Globus pallidus (tissue), 1 donor: Measurements from ENCODE around the gene TAS1R3.
A peak's percentile ranks its signal among the peaks of the same experiment; 100 is the strongest.

Experiments used
- DNase-seq: peaks from one replicate; pipeline ENCODE4 v3.0.0-alpha.2; 2015; ENCODE audit warnings: low spot score

The TAS1R3 gene

DNA sequence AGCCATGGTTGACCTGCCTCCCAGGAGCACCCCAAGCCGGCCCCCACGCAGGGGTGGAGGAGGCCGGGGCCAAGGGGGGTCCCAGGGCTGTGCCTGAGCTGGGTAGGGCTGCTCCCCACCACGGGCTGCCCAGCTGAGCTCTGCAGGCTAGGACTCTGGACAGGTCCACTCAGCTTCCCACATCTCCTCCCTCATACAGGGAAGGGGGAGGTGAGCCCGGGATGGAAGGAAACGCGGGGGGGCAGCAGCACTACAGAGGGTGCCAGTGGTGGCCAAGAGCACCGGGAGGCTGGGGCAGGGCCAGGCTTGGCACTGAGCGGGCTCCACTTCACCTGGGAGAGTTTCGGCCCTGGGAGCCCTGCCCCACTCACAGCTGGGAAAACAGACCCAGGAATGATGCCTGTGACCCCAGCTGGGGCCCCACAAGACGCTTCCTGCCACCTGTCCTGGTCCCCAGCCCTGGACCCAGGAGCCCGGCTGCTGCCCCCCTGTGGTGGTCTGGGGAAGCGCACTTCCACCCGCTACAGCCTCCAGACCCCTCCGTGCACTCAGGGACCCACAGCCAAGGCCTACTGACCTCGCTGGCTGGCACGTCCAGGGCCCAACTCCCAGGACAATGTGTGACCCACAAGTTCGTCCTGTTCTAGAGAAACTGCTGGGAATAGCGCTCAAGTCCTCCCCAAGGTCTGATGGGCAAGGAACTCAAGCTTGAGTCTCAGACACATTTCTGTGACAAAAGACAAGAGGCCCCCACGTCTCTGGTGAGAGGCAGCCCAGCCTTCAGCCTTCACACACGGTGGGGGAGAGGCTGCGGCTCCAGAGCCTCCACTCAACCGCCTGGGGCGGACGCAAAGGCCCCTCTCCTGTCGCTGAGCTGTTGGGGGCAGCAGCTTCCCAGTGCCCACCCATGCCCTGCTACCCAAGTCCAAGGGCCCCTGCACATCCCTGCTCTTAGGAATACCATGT, 40.9 kb downstream of the TAS1R3 start:
- DNase-seq = no peak

DNA sequence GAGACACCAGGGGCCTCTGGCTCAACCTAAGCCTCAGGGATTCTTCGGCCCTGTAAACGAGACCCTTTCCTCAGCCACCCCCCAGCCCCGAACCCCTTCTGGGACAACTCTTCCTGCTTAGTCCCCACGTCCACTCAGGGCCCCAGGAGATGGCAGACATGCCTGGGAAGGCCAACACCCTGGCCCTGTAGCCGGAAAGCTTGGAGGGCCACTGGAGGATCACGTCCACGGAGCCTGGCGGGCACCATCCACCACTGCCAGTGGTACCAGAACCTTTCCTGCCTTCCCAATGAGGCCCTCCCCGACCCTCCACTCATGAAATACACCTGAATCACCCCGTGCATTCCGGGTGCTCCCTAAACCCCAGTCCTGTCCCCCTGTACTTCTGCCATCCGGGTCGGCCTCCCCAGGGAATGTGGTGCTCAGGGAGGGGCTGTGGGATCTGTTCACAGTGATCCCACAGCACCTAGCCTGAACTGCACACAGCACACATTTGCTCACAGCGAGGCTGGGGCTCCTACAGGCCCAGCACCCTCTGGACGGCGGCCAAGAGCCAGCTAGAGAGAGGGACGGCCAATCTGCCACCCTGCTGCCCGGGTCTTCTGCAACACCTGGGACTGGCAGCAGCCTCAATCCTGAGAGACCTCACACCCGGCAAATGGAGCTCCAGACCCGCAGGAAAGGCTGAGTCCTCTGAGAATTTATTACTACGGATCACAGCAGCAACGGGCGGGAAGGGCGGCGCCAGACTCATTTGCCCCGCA, 42.2 kb downstream of the TAS1R3 start:
- no peak for DNase-seq

DNA sequence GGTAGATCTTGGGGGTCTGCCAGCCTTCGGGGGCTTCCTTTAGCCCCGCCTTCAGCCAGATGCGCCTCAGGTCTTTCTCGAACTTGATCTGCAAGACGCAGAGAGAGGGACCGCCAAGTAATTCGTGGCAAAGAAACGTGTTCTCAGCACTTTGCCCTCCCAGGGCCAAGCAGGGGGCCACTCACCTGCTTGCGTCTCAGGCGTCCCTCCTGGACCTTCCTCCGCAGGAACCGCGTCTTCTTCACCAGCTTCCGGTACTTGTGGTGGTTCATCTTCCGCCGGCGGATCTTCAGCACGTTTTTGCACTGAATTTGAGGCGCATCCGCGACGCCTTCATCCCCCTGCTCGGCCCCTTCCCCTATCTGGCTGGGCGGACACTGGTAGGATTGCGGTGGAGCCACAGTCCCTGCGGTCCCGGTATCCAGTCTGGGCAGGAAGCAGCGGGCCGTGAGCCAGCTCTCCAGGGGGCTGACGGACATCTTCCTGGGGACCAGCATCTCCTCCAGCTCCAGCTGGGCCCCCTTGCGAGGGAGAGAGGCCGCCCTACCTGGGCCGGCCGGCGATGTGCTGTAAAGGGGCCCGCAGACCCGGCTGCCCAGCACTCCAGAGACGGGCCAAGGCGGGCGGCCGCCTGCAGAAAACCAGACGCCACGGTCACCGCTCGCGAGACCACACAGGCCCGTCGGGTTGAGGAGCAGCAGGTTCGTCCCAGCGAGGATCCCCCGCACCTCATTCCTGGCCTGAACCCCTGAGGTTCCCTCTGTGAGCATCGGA, 42.9 kb downstream of the TAS1R3 start:
- DNase-seq = no peak

DNA sequence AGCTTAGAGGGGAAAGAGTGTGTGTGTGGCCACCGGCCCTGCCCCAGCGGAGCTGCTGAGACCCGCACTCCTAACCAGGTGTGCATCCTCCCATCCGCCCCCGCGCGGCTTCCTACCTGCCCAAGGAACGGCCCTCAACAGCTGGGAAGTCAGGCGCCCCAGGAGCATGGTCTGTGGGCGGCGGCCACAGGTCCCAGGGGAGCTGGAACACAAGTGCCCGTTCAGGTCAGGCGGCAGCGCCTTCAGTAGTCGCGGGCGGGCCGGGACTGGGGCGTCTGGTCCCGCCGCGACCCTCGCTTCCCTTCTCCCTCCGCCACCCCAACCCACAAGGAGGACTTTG, 43.5 kb downstream of the TAS1R3 start:
- DNase-seq = no peak

DNA sequence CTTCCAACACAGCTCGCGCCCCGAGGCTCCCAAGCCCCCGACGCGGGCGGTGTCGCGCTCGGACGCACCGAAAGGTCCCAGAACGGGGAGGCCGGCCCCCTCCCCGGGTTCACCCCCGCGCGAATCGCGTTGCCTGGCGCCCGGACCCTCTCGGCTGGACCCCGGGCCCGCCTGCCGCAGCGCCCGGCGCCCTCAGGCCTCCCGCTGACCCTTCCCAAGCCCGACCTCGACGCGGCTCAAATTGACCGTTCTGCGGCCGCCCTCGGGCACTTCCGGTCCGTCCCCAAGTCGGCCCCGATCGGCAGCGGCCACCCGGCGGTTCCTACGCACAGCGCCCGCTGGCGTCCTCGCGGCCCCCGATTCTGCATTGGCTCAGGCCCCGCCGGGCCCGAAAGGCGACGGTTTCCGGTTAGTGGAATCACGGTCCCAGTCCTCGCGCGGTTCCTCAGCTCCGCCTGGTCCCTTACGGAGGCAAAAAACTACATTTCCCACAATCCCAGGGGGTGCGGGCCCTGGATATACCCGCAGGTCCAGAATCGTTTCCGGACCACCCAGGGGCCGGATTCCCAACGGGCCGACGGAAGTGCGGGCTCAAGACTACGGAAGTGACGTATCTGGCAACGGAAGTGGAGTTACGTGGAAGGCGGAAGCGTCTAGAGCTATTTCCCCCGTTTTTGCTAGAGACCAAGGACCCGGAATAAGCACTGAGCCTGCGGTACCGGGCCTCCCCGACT, 44.0 kb downstream of the TAS1R3 start, which contains the start of gene AURKAIP1:
AURKAIP1 (minus strand) TSS at position 279 of the 734 bp plus-strand sequence. CDS start 451 bp downstream, outside the sequence.
- peak; percentile 100 for DNase-seq

DNA sequence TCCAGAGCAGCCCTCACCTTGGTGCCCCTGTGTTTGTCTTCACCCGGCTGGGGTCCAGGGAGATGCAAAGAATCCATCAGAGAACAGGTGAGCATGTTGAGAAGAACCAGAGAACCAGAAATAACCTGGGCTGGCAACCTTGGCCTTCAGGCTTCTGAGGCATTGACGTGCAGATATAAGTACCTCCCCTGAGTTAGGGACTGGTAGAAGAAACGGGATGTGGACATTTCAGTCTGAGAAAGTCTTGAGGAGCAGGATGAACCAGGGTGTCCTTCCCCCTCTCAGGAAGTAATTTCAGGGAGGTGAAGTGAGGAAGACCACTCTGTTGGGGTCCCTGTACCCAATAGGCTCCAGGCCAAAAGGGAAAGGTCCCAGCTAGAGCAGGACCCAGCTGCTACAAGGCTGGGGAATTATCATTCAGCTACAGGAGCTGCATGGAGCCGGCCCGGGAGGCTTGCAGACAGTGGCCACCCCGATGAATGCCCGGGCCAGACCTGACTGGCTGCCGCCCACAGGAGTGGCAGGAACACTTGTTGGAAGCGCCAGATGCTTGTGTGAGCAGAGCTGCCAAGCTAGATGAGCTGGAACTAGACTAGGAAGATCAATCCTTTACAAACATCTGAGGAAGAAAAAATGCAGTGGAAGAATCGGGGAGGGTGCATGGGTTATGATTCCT, 45.6 kb downstream of the TAS1R3 start:
- no peak for DNase-seq

DNA sequence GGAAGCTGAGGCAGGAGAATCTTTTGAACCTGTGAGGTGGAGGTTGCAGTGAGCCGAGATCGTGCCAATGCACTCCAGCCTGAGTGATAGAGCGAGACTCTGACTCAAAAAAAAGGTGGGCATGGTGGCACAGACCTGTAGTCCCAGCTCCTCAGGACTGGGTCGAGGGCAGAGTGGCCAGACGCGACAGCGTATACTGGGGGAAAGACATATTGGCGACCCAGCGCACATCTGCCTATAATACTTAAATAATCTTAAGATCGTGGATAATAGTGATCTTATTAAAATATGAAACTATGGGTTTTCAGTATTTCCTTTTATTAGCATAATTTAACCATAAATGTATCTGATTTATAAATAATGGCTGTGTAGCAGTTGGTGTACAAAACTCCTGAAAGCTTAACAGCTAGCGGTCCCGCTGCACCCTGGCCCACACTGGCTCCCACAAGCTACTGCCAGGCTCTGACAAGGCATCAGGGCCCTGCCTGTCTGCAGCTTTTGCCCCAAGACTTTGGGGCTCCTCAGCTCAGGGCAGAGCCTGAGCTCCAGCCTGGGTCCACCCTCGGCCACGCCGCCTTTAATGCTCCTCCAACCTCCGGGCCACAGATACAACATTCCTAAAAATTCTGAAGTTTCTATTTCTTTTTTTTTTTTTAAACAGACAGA, 46.6 kb downstream of the TAS1R3 start:
- DNase-seq = no peak

DNA sequence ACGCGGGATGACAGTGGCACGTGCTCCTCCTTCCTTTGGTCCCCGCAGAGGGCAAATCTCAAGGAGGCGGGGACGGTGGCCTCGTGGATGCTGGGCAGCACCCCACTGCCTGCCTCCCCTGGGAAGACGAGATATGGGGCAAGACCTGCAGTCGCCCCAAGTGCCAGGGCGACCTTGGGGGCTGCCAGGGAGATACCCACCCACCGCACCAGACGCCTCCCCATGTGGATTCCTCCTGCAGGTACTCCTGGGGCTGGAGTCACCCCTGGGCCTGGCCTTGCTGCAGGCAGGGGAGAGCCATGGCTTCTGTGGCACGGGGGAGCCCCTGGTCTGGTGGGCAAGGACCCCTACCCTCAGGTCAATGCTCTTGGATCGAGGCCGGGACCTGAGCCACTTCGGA, 49.8 kb downstream of the TAS1R3 start:
- DNase-seq = no peak

DNA sequence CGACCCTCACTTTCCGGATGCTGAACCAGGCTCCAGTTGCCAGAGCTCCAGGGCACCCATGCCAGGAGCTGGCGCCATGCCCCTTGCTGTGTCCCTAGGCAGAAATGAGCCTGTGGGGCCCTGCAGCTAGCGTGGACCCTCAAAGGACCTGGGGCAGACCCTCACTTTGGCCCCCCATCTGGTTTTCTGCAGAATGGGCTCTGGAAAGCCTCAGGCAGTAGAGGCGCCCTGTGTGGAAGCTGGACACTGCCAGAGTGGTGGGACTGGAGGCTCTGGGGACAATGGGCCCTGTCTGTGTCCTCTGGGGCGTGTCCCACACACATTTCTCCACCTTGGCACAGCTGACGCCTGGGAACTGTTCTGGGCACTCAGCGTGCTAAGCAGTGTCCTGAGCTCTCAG, 50.2 kb downstream of the TAS1R3 start:
- no peak for DNase-seq
